HG03469 (cell line): ENCODE results near the gene CMYA5.
"Not testable (repeated sequence)": the region's sequence is repeated elsewhere in the genome, so short reads cannot be mapped to it uniquely, and the experiment has no call there.

Source experiments
- ATAC-seq: cut with Tn5 transposase; IDR thresholded peaks from one replicate; pipeline ENCODE4 v1.9.1; 2021; ENCODE audit warnings: mild to moderate bottlenecking, moderate library complexity, moderate number of reproducible peaks; ENCODE audit not compliant: unreplicated experiment

The CMYA5 gene

DNA sequence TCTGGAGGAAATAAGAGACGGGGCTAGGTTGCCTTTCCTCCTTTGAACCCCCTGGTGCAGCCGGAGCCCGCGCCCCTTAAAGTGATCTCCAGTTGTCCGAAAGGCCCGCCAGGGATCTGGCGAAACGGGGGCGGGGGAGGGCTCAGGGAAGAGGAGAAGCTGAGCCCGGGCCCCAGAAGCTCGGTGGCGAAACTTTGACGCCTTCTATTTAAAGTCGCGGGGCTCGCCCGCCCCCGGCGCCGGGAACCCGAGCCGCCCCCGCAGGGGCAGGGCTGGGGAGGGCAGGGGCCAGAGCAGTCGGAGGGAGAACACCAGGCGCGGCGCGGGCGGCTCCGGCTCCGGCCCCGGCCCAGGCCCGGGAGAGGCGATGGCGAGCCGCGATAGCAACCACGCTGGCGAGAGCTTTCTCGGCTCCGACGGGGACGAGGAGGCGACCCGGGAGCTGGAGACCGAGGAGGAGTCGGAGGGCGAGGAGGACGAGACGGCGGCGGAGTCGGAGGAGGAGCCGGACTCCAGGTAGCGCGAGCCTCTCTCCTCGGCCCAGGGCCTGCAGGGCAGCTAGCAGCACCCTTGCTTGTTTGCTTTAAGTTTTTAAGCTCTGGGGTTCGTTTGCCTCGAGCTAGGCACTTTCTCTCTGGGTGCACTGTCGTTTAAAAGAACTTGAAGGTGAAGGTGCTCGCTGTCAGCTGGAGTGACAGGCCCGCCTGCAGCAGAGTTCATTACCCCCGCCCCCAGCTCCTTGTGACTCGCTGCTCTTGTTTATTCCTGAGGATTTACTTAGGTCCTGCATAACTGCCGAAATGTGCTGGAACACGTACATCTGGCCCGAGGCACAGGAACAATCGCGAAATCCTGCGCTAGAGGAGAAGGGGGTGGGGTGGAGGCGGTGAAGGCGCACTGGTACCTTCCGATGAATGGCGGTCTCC lies at the start of gene CMYA5:
Gene CMYA5, plus strand, starts transcription at position 296 of the 926 bp plus-strand sequence. Its CDS starts 72 bp downstream, at position 368.
- no peak for ATAC-seq

GRCh38 chr5:79640571-79641055 lies 49.0 kb upstream of the CMYA5 start:
- ATAC-seq: no peak

DNA sequence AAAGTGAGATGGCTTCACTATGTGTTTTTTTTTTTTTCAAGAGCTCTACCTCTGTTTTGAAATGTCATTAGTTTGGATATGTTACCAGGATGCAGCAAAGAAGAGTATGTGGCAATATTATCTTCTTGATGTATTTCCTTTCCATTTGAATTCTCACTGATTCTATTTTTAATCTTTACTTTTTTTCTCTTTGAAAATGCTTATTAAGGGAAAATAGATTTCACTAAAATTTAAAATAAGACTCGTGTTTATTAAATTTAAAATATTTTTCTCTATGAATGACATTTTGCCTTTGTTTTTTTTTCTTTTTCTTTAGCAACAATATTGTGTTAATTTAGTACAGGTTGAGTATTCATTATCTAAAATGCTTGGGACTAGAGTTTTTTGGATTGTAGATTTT lies 48.2 kb upstream of the CMYA5 start:
- ATAC-seq: no peak

GRCh38 chr5:79642210-79642609 lies 47.4 kb upstream of the CMYA5 start:
- ATAC-seq: no peak

- no peak for ATAC-seq
These were observed 35.8 kb upstream of the CMYA5 start for GRCh38 chr5:79653843-79654242.

GRCh38 chr5:79663212-79663611 lies 26.4 kb upstream of the CMYA5 start:
- no peak for ATAC-seq

DNA sequence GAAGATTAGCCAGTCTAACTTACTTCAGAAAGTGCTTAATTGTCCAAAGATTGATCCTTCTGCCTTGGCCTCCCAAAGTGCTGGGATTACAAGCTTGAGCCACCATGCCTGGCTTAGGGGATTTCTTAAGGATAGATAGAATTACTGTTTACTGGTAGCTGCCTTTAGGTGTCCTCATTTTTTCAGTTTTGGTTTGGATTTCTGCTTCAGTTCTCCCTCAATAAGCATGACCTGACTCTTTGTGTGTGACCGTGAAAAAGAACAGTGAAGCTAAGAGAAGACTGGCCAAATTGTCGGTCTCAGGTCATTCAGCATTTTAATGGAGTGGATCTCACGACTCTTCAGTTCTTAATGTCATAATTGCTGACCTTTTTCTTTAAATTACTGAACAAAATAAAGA lies 22.9 kb upstream of the CMYA5 start:
- ATAC-seq: no peak

DNA sequence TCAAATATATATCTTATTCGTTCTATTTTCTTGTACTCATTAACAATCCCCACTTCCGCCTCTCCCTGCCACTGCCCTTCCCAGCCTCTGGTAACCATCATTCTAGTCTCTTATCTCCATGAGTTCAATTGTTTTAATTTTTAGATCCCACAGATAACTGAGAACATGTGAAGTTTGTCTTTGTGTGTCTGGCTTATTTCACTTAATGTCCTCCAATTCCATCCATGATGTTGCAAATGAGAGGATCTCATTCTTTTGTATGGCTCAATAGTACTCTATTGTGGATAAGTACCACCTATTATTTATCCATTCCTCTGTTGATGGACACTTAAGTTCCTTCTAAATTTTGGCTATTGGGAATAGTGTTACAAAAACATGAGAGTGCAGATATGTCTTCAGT lies 17.2 kb upstream of the CMYA5 start:
- ATAC-seq: no peak

DNA sequence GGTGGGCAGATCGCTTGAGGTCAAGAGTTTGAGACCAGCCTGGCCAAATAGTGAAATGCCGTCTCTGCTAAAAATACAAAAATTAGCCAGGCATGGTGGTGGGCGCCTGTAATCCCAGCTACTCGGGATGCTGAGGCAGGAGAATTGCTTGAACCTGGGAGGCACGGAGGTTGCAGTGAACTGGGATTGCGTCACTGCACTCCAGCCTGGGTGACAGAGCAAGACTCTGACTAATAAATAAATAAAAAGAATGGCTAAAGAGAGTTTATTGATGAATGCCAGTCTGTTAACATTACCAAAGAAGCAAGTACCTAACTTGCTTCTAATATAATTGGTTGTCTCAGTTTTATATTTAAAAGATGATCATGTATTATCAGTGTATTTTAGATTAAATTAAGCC lies 13.3 kb upstream of the CMYA5 start:
- not testable (repeated sequence) for ATAC-seq

GRCh38 chr5:79682102-79682501 lies 7.5 kb upstream of the CMYA5 start:
- not testable (repeated sequence) for ATAC-seq

DNA sequence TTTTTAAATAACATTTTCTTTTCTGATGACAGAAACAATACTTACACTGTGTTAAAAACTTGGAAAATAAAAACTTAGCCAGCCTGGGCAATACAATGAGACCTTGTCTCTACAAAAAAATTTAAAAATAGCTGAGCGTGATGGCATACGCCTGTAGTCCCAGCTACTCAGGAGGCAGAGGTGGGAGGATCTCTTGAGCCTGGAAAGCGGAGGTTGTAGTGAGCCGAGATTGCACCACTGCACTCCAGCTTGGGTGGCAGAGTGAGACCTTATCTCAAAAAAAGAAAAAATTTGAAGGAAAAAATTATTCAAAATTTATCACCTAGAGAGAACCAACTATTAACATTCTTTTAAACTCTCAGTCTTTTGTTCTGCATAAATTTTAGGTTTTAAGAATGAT lies 4.9 kb upstream of the CMYA5 start:
- ATAC-seq: no peak

GRCh38 chr5:79685627-79686026 lies 4.0 kb upstream of the CMYA5 start:
- no peak for ATAC-seq

GRCh38 chr5:79686799-79687198 lies 2.8 kb upstream of the CMYA5 start:
- ATAC-seq: no peak

DNA sequence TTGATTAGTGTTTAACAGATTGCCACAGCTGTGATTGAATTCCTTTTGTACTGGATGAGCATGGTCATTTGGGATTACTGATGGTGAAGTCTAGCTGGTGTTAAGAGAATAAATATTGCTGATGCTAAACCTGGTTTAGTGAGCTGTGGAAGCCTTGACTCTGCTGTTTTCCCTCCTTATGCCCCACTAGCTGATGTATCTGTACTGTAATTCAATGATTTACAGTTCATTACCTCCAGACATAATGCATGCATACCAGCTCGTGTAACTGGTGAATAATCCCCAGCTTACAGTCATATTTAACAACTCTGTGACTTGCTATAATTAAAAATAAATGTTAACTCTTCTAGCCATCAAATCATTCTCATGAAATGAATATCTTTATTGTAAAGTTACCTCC lies 1.7 kb upstream of the CMYA5 start:
- ATAC-seq: no peak

- ATAC-seq: no peak
These were observed 1.4 kb downstream of the CMYA5 start for GRCh38 chr5:79691007-79691406.

DNA sequence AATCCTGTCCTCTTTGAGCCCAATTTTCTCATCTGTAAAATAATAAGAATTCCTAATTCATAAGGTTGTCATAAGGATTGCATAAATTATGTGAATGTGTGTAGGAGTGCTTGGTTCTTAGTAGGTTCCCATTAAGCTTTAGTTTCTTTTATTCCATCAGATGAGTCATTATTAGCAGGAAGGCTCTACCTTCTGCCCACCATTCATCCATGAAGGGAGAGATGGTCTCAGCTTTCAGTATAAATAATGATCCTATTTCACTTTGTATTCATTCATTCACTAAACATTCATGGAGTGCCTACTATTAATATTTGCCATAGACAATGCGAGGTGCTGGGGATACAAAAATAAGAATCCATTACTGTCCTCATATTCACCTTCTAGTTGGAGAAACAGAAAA lies 3.0 kb downstream of the CMYA5 start:
- ATAC-seq: no peak

- ATAC-seq: no peak
These were observed 4.5 kb downstream of the CMYA5 start for GRCh38 chr5:79694183-79694582.

DNA sequence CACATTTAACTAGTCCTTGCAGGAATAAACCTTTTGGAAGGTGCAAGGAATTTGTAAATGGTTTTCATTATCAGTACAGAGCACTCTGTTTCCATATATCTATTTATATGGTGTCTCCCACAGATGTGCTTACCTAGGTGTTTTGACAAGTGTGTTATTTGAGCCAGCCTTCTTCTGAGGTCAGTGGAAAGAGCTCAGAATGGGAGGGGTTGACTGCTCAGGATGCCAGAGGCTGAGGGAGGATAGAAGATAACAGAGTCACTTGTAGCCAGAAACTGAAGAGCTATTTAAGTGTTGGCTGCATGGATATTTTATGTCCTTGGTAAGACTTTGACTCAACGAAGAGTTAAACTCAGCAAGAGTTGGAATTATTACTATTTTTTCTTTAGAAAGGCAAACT lies 5.0 kb downstream of the CMYA5 start:
- no peak for ATAC-seq

GRCh38 chr5:79695526-79695925 lies 5.9 kb downstream of the CMYA5 start:
- ATAC-seq: no peak

DNA sequence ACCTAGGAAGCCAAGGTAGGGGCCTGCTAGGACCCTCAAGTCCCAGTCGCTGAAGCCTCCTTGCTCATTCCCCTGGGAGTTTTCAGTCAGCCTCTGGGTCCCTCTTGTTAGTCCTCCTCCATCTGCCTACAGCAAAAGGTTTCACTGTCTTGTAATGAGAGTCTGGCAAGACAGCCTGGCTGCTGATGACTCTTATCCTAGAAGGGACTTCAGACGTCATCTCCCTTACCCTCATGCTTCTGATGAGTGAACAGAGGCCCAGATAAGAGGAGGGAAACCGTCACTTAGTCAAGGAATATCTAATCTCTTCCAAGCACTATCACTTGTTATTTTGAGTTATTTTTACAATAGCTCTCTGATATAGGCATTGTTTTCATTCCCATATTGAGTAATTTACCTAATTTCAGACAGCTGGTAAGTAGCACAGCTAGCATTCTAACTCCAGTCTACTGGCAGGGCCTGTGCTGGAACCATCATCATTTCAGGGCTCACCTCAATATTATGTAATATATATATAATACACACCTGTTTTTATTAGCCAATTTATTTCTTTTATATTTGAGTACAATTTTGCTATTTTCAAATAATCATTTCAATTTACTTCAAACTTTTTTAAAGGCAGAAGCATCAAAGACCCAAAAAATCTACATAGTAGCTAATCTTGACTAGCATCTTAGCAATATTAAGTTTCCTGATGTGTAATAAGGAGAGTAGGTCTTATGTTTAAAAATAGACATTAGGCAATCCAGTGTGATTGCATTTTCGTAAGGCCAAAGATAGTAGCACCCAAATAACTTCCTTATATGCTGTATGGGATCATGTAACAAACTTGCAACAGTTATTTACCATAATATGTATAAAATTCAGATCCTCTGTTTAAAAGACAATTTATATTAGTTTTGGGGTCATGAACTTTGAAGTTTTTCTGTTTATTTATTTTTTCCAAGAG lies 7.9 kb downstream of the CMYA5 start:
- no peak for ATAC-seq

- no peak for ATAC-seq
These were observed 10.2 kb downstream of the CMYA5 start for GRCh38 chr5:79699763-79700400.
